GM21367 (cell line): ENCODE measurements around the gene IL15.
"Not testable (repeated sequence)": the region's sequence is repeated elsewhere in the genome, so short reads cannot be mapped to it uniquely, and the experiment has no call there.

Source experiments
- ATAC-seq: cut with Tn5 transposase; IDR thresholded peaks from one replicate; pipeline ENCODE4 v1.9.1; 2021; ENCODE audit not compliant: unreplicated experiment

The IL15 gene, protein sequence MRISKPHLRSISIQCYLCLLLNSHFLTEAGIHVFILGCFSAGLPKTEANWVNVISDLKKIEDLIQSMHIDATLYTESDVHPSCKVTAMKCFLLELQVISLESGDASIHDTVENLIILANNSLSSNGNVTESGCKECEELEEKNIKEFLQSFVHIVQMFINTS

DNA sequence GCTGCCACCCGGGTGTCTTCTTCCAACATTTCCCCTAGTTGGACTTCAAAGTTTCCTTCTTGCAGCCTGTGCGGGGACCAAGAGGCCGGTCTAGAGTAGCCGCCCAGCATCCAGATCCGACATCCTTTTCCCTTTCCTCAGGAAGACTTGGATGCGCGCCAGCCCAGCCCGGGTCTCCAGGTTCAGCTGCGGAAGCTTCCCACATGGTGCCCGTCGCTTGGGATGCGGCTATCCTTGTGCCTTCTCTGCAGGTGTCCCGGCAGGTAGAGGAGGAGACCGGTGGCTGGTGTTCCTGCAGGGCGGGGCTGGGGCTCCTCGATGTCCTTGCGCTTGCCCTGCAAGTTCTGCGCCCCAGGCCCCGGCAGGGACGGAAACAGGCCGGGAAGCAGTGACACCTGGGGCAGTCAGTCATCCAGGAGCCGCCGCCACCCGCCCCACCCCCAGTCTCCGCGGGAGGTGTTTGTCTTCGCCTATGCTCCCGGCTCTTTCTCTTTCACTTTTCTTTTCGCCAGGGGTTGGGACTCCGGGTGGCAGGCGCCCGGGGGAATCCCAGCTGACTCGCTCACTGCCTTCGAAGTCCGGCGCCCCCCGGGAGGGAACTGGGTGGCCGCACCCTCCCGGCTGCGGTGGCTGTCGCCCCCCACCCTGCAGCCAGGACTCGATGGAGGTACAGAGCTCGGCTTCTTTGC is at the start of gene IL15:
IL15 (plus strand) TSS at position 502 of the 689 bp plus-strand sequence. CDS start 82,882 bp downstream, outside the sequence.
- ATAC-seq = peak; percentile 57

DNA sequence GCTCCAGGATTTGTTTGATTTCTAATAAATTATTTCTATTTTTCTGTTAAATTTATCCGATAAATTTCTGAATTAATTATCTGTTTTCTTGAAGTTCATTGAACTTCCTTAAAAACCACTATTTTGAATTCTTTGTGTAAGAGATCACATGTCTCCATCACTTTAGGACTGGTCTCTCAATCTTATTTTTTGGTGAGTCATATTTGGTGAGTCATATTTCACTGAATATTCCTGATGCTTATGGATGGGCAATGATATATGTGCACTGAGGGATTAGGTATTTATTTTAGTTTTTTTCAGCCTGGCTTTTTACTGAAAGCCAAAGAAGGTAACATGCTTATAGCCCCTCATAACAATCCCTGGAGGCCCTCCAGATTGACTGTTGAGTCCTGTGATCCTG is 48.5 kb upstream of the IL15 start:
- ATAC-seq = no peak

DNA sequence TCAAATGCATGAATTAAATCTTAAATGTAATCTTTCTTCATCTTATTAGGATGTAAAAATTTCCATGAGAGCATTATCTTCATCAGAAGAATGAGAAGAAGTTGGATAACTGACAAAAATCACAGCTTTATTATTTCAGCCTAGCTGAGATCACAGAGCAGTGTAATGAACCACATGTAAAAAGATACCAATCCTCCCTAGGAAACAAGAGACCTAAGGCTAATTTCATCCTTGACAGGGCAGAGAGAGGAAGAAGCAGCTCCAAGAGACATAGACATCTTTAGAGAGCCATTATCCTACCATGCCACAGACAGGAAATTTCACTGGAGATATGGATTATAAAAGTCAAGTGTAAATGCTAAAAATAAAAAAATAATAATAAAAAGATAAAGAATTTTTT is 40.9 kb upstream of the IL15 start:
- no peak for ATAC-seq

DNA sequence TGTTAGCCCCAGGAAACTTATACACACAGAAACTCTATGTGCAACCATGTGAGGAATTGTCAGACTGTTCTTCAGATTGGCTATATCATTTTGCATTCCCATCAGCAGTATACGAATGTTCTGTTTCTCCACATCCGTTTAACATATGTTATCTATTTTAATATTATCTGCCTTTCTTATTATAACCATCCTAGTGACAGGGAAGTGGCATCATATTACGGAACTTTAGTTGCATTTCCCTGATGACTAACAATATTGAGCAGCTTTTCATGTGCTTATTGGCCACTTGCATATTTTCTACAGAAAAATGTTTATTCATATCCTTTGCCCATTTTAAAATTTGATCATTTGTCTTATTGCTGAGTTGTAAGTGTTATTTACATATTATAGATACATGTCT is 36.5 kb upstream of the IL15 start:
- no peak for ATAC-seq

DNA sequence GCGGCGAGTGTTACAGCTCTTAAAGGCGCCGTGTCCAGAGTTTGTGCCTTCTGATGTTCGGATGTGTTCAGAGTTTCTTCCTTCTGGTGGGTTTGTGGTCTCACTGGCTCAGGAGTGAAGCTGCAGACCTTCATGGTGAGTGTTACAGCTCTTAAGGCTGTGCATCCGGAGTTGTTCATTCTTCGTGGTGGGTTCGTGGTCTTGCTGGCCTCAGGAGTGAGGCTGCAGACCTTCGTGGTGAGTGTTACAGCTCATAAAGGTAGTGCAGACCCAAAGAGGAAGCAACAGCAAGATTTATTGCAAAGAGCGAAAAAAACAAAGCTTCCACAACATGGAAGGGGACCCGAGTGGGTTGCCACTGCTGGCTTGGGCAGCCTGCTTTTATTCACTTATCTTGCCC is 31.7 kb upstream of the IL15 start:
- ATAC-seq = not testable (repeated sequence)

DNA sequence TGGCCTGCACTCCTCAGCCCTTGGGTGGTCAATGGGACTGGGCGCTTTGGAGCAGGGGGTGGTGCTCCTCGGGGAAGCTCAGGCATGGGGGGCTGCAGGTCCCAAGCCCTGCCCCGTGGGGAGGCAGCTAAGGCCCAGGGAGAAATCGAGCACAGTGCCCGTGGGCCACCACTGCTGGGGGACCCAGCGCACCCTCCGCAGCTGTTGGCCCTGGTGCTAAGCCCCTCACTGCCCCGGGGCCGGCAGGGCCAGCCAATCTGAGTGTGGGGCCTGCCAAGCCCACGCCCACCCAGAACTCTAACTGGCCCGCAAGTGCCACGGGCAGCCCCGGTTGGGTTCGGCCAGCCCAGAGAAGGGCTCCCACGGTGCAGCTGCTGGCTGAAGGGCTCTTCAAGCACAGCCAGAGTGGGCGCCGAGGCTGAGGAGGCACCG is 30.9 kb upstream of the IL15 start:
- no peak for ATAC-seq

DNA sequence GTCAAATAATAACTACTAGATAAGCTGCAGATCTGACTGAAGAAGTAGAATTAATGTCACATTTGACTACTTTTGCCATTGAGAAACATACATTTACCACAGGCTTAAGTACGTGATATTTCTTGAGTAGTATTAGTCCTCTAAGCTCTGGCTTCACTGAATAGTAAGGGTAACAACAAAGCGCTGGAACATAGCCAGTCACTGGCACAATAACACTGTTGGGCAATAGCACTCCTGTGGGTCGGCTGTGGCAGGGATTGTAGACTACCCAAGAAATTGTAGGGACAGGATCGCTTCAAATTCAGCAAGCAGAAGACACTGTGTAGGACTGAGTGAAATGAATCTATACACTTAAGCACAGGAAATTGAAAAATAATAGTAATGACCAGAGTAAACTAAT is 27.1 kb upstream of the IL15 start:
- ATAC-seq = no peak

DNA sequence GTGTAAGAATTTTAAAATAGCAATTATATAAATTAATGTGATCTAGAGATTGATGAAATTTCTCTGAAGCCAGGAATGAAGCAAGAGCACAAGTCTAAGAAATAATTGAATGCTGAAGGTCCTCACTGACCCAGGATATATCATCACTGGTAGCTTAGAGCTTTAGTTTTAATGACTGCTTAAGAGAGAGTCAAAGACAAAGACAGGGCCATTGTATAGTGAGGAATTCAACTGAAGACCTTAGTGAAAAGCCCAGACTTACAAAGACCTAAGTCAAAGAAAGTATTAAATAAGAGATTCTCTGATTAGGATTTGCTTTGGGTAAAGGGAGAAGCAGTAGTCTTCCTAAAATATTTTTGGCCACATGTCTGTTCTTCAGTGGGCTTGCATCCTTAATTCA is 26.0 kb upstream of the IL15 start:
- no peak for ATAC-seq

DNA sequence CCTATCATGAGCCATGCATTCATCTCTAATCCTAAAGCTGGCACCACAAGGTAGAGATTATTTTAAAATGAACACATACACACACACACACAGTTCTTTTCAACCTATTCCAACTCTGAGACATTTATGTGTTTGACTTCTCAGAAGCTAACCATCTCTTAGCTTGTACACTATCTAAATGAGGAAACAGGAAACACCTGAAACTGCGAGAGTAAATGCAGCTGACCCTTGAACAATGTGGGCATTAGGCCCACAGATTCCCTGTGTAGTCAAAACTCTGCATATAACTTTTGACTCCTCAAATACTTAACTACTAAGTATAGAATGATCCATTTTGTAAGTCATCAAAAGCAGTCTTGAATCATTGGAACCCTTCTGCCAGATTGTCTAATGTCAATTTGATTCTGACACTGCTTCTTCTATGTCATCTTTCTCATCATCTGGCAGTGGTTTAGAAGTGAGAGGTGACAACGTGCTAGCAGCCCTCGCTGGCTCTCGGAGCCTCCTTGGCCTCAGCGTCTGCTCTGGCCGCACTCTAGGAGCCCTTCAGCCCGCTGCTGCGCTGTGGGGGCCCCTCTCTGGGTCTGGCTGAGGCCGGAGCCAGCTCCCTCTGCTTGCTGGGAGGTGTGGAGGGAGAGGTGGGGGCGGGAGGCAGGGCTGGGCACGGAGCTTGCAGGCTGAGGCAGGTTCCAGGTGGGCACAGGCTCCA is 21.4 kb upstream of the IL15 start:
- ATAC-seq = no peak

DNA sequence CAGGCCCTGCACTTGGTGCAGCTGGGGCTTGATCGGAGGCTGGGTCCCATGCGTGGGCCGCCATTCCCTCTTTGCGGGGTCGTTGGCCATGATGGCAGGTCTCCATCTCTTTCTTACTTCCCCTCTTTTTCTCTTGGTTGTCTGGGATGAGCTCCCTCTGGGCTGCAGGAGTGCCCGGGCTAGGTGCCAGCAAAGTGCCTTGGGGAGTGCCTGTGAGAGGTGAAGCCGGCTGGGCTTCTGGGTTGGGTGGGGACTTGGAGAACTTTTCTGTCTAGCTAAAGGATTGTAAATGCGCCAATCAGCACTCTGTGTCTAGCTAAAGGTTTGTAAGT is 20.8 kb upstream of the IL15 start:
- not testable (repeated sequence) for ATAC-seq

DNA sequence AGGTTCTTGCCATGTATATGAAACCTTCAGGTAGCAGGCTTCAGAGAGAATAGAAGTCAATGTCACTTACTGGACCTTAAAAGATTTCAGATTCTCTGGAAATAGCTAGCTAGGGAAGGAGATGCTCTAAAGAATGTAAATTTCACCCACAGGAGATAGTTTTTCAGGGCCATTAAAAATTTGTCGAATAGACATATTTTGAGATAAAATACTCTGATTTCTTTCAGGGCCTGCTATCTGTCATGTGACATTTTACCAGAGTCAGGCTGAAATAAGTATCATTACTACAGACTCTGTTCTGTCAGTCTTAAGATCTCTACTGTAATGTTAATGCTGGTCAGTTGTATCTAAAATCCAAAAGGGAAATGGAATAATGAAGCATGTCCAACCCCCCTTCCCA is 15.7 kb upstream of the IL15 start:
- ATAC-seq = no peak

DNA sequence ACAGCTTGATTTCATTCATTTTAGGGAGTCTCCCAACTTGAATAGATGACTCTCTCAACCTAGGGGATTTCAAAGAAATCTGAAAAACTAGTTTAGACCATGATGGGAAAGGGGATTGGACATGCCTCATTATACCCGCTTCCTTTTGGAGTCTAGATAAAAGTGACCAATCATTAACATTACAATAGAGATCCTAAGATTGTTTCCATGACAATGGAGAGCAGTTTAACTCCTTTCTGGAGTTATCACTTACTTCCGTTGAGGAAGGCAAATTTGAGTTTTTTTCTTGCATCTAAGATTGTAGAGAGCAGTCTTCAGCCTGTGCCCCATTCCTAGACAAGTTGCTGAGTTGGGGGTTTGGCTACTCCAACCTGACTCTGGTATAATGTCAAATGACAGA is 11.4 kb upstream of the IL15 start:
- ATAC-seq = no peak

DNA sequence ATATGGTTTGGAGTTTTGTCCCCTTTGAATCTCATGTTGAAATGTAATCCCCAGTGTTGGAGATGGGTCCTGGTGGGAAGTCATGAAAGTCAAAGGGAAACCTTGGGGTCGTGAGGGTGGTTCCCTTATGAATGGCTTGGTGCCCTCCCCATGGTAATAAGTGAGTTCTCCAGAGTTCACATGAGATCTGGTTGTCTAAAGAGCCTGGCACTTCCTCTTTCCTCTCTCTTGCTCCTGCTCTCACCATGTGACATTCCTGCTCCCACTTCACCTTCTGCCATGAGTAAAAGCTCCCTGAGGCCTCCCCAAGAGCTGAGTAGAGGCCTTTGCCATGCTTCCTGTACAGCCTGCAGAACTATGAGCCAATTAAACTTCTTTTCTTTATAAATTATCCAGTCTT is 5.5 kb upstream of the IL15 start:
- ATAC-seq = no peak

DNA sequence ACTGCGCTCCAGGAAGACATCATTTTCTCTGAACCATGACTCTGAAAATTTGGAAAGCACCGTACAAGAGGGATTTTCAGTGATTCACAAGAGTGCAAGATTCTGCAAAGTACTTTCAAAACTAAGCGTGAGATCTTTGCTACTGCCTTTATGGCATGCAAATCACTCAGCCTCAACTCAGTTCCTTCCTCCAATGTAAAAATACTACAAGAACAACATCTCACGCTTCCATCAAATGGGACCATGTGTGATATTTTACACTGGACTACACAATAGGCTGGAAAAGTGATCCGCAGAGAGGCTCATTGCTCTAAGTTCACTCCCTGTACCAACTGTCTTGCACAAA is 674 bp upstream of the IL15 start:
- peak; percentile 36 for ATAC-seq

DNA sequence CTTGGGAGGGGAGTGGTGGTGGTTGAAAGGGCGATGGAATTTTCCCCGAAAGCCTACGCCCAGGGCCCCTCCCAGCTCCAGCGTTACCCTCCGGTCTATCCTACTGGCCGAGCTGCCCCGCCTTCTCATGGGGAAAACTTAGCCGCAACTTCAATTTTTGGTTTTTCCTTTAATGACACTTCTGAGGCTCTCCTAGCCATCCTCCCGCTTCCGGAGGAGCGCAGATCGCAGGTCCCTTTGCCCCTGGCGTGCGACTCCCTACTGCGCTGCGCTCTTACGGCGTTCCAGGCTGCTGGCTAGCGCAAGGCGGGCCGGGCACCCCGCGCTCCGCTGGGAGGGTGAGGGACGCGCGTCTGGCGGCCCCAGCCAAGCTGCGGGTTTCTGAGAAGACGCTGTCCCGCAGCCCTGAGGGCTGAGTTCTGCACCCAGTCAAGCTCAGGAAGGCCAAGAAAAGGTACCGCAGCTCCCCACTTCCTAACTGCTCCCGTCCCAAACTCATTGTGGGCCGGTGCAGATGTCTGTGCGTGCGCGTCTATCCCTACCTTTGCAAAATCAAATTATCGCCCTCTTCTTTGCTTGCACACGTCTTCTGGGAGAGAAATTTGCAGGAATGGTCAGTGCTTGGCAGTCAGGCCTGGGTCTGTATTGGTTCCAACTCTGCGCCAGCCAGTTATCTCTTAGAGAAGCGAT is 533 bp downstream of the IL15 start:
- ATAC-seq = peak; percentile 55

DNA sequence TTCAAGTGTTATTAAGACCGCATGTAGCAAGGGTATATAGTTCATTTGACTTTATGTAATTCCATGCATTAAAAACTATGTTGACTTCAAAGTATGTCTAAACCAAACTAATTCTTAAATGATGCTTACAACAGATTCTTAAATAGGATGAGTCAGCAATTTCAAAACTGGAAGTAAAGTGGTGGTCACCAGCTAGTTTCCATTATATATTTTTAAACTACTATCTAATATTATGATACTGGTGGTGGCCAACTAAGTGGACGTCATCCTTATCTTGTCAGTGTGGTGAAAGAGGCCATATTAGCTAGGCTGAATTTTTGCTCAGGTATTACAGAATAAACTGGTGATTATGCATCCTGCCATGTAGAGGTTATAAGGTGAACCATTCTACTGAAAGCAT is 1.2 kb downstream of the IL15 start:
- no peak for ATAC-seq

DNA sequence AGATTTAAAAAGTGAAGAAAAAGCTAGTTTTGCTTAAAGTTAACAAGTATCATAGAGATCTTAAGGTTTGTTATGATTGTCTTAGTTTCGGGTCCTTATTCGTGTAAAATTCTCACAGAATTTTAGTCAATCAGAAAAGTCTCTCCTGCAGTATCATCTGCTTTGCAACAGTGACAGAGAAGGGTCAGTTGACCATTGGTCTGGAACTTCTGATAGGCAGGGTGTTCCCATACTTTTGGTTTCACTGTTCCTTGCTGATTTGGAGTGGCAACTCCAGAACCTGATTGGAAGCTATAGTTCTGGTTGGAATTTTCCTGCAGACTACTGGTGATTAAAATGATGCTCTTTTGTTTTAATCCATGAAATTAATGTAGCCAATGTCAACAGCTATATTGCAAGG is 1.8 kb downstream of the IL15 start:
- no peak for ATAC-seq

DNA sequence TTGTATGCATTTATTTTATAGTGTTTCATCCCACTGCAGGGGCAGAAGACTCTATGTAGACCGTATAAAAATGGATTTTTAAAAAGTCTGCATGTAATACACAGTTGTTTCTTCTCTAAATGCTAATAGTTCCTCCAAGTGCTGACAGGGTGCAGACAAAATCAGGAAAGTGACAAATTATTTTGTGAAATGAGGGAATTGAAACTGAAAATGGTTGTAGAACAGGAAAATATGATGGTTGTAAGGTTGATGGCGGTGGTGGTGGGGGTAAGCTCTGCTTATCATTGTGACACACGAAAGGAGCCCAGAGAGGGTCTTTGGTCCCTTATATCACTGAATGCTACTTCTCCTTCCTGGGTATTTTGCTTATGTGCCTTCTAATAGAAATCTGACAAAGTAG is 4.3 kb downstream of the IL15 start:
- ATAC-seq = no peak

DNA sequence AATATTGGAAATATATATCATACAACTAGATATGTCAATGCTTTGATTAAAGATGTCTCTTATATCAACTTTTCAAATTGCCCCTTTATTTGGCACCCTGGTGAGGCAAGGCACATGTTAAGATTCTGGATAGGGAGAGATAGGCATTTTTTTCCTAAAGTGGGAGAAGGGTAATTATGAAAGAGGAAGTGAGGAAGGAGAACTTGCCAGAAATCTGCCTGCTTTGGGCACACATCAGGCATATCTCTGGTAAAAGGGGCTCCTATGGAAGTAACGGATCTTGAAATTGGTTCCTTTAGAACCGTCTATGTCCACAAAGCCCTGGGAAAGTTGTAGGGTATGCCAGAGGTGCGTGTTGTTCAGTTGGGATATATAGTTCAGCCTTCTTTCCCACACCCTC is 5.7 kb downstream of the IL15 start:
- ATAC-seq = no peak

DNA sequence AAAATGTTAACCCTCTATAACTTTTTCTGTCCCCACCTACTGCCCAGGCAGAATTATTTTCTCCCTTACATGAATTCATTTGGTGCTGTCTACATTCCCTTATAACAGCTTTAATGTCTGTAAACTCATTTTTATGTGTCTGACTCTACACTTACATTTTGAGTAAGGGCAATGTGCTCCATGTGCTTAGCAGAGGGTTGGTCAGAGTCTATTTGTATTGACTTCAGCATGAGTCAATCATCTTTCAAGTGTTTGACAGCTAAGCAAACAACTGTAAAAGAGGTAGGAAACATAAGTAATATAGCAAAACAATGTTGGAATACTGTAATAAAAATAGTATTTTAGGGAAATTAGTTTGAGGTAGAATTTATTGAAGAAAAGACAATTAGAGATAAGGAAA is 6.3 kb downstream of the IL15 start:
- ATAC-seq = no peak

DNA sequence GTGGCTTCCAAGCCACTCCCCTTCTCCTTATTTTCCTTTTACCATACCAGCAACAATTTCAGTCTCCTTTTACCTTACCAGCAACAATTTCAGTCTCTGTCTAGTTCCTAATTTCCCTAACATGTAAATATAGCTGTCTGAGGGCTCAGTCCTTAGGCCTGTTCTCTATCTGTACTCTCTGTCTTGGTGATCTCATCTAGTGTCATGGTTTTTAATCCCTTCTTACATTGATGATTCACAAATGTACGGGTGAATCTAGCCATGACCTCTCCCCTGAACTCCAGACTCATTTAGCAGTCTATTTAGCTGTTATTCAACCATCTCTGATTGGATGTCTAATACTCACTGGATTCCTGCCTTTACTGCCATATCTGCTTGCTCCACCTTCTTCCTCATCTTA is 7.2 kb downstream of the IL15 start:
- ATAC-seq = peak; percentile 39
